ENCODE results near the gene WBP2NL.

WBP2NL gene

GRCh38 chr22:42073621-42074041 lies 75.0 kb downstream of the WBP2NL start:
- no peak for DNase-seq (ENCODE audit: low read depth in 1 of 2, low spot score in 1 of 2)
- H3K27ac ChIP-seq (replicated peaks): no peak overlapping the region

GRCh38 chr22:42074132-42074811 lies 75.7 kb downstream of the WBP2NL start, which contains the start of gene PHETA2:
Gene PHETA2, plus strand, starts transcription at chr22:42074248. Its CDS starts 3,046 bp downstream, at chr22:42077294.
- Histone ChIP-seq H3K4me3 (replicated peaks; ENCODE audit: insufficient read depth, low read length) (no peak within 1 kb of the TSS), H3K27ac (replicated peaks) (no peak within 1 kb of the TSS), H3K27me3 (ENCODE audit: insufficient read depth, poor library complexity, severe bottlenecking) (no peaks in the 10 kb centered on the region)
- no peak for TF ChIP-seq SPI1 (IDR thresholded peaks at IDR 0.05; ENCODE audit: borderline replicate concordance, low read depth)
- TF ChIP-seq CTCF (IDR thresholded peaks at IDR 0.05; ENCODE audit: insufficient read depth, low read length): no peak
- no peak for TF ChIP-seq GABPA (IDR thresholded peaks at IDR 0.05; ENCODE audit: low read depth)
- TF ChIP-seq POLR2AphosphoS5 (IDR thresholded peaks at IDR 0.05; ENCODE audit: low read depth): no peak
- DNase-seq (ENCODE audit: low read depth in 1 of 2, low spot score in 1 of 2): no peak

More at GRCh38 chr22:42073621-42074041, 75.0 kb downstream of the WBP2NL start:
- TF ChIP-seq CTCF (IDR thresholded peaks at IDR 0.05; ENCODE audit: insufficient read depth, low read length) (no peak), REST (IDR thresholded peaks at IDR 0.05; ENCODE audit: insufficient replicate concordance, low read depth) (no peak), GABPA (IDR thresholded peaks at IDR 0.05; ENCODE audit: low read depth) (no peak), SPI1 (IDR thresholded peaks at IDR 0.05; ENCODE audit: borderline replicate concordance, low read depth) (no peak), POLR2AphosphoS5 (IDR thresholded peaks at IDR 0.05; ENCODE audit: low read depth) (no peak)
- no peak overlapping the region for H3K4me3 ChIP-seq (replicated peaks; ENCODE audit: insufficient read depth, low read length)
- H3K27me3 ChIP-seq (ENCODE audit: insufficient read depth, poor library complexity, severe bottlenecking): no peaks in the 10 kb centered on the region

DNA sequence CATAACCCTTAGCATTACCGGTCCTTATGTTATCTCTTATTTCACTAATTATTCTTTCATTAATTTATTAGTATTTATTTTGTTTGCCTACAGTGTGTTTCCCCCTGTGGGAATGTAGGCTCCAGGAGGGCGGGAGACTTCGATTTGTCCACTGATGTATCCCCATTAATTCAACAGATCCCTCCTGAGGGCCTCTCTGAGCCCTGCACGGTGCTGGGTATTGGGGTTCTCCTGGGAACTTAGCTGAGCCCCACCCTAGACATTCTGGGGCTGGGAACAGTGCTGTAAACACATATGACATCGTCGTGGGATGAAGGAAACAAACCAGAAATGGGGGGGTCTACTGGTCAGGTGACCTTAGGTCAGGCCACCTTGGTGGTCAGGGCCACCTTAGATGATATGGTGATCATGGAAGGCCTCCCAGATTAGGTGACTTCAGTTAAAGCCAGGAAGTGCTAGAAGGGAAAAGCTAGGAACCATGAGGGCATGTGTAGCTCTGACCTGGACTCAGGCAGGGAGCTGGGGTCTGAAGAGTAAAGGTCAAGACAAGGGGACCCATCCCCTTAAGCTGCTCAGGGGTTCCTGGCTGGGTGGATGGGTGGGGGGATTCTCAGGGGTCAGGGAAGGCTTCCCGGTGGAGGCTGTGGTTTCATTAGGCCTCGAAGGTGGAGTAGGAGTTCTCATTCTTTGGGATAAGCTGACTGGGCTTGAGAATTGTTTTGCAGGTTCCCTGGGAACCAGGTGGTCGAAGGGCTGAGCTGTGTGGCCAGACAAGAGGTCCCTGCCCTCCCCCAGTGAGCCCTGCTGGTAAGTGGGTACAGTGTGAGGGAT lies 76.5 kb downstream of the WBP2NL start:
- H3K27me3 ChIP-seq (ENCODE audit: insufficient read depth, poor library complexity, severe bottlenecking): no peaks in the 10 kb centered on the region
- no peak for DNase-seq (ENCODE audit: low read depth in 1 of 2, low spot score in 1 of 2)
- H3K4me3 ChIP-seq (replicated peaks; ENCODE audit: insufficient read depth, low read length): no peak overlapping the region
- no peak overlapping the region for H3K27ac ChIP-seq (replicated peaks)
- TF ChIP-seq REST (IDR thresholded peaks at IDR 0.05; ENCODE audit: insufficient replicate concordance, low read depth): no peak
- TF ChIP-seq POLR2AphosphoS5 (IDR thresholded peaks at IDR 0.05; ENCODE audit: low read depth): no peak
- TF ChIP-seq GABPA (IDR thresholded peaks at IDR 0.05; ENCODE audit: low read depth): no peak
- no peak for TF ChIP-seq SPI1 (IDR thresholded peaks at IDR 0.05; ENCODE audit: borderline replicate concordance, low read depth)
- no peak for TF ChIP-seq CTCF (IDR thresholded peaks at IDR 0.05; ENCODE audit: insufficient read depth, low read length)
